ENCODE data around the gene OPHN1.

GRCh38 chrX:68363984-68364383 is 69.3 kb downstream of the OPHN1 start:
- TF ChIP-seq CTCF (IDR thresholded peaks at IDR 0.05): no peak
- no peak for TF ChIP-seq POLR2AphosphoS5 (IDR thresholded peaks at IDR 0.05)
- no peak for TF ChIP-seq POLR2A (IDR thresholded peaks at IDR 0.05)

Data from upper lobe of left lung (tissue), 4 donors.